ENCODE measurements around the gene ADAM10. TPM values are rescaled to one million over a fixed set of nuclear protein-coding genes. Genes with fewer than 3 reads are reported as not detected.

ADAM10 gene
- total RNA-seq, 1 experiment from 2014 or later: 239 TPM

- H3K4me3 ChIP-seq: no peak overlapping the region
- H3K27ac ChIP-seq: no peak overlapping the region
- no peak overlapping the region for H2AFZ ChIP-seq
- no peak overlapping the region for H3K4me2 ChIP-seq
- H3K9me2 ChIP-seq (ENCODE audit: insufficient read depth): no peaks in the 10 kb centered on the region
- H3K4me1 ChIP-seq (replicated peaks; ENCODE audit: insufficient read depth): no peaks in the 10 kb centered on the region
- no peaks in the 10 kb centered on the region for H3K27me3 ChIP-seq (ENCODE audit: insufficient read depth, low read depth)
- H3K9me3 ChIP-seq (ENCODE audit: insufficient read depth, low read depth): 0 out of 2 replicates have a peak, but pooled peaks cover 6% of the 10 kb centered on the region
- BruUV-seq (replicated peaks): no TSS peak
- no peaks in the 10 kb centered on the region for H3K36me3 ChIP-seq (ENCODE audit: low read depth)
- ChIA-PET POLR2A (ENCODE audit: unreplicated experiment) (no interaction called here), CTCF (no interaction called here)
- no peaks in the 10 kb centered on the region for H3F3A ChIP-seq (ENCODE audit: insufficient read depth, low read depth)
- TF ChIP-seq CTCF (conservative IDR thresholded peaks at IDR 0.05) (no peak), EZH2 (IDR thresholded peaks at IDR 0.05; ENCODE audit: low read depth) (no peak)
- H4K20me1 ChIP-seq (ENCODE audit: insufficient read depth): no peaks in the 10 kb centered on the region
- DNase-seq: no peak
- intact Hi-C loops (cut with micrococcal nuclease; ENCODE audit: unreplicated experiment): no loop called here
- H3K79me2 ChIP-seq (ENCODE audit: low read depth): no peaks in the 10 kb centered on the region
Measured at GRCh38 chr15:58762731-58763130, 13.2 kb upstream of the ADAM10 start.

- ChIA-PET POLR2A (ENCODE audit: unreplicated experiment) (no interaction called here), CTCF (no interaction called here)
- no TSS peak for BruUV-seq (replicated peaks)
- Histone ChIP-seq H3K4me3 (no peak overlapping the region), H3K79me2 (ENCODE audit: low read depth) (no peaks in the 10 kb centered on the region), H3K36me3 (ENCODE audit: low read depth) (no peaks in the 10 kb centered on the region), H3K27me3 (ENCODE audit: insufficient read depth, low read depth) (no peaks in the 10 kb centered on the region), H3K9me3 (ENCODE audit: insufficient read depth, low read depth) (0 out of 2 replicates have a peak, but pooled peaks cover 6% of the 10 kb centered on the region), H4K20me1 (ENCODE audit: insufficient read depth) (no peaks in the 10 kb centered on the region), H3K27ac (no peak overlapping the region), H3K9me2 (ENCODE audit: insufficient read depth) (no peaks in the 10 kb centered on the region), H2AFZ (no peak overlapping the region), H3K4me1 (replicated peaks; ENCODE audit: insufficient read depth) (no peaks in the 10 kb centered on the region), H3F3A (ENCODE audit: insufficient read depth, low read depth) (no peaks in the 10 kb centered on the region), H3K4me2 (no peak overlapping the region)
- no peak for DNase-seq
- intact Hi-C loops (cut with micrococcal nuclease; ENCODE audit: unreplicated experiment): no loop called here
- TF ChIP-seq EZH2 (IDR thresholded peaks at IDR 0.05; ENCODE audit: low read depth): no peak
- TF ChIP-seq CTCF (conservative IDR thresholded peaks at IDR 0.05): no peak
Measured at GRCh38 chr15:58762285-58762684, 12.8 kb upstream of the ADAM10 start.

- H4K20me1 ChIP-seq (ENCODE audit: insufficient read depth): no peaks in the 10 kb centered on the region
- TF ChIP-seq CTCF (conservative IDR thresholded peaks at IDR 0.05) (no peak), EZH2 (IDR thresholded peaks at IDR 0.05; ENCODE audit: low read depth) (no peak)
- no peak for DNase-seq
- no peak overlapping the region for H3K4me3 ChIP-seq
- intact Hi-C loops (cut with micrococcal nuclease; ENCODE audit: unreplicated experiment): no loop called here
- H3K79me2 ChIP-seq (ENCODE audit: low read depth): no peaks in the 10 kb centered on the region
- H3K9me3 ChIP-seq (ENCODE audit: insufficient read depth, low read depth): 0 out of 2 replicates have a peak, but pooled peaks cover 6% of the 10 kb centered on the region
- no peak overlapping the region for H3K27ac ChIP-seq
- no peaks in the 10 kb centered on the region for H3K4me1 ChIP-seq (replicated peaks; ENCODE audit: insufficient read depth)
- H3K36me3 ChIP-seq (ENCODE audit: low read depth): no peaks in the 10 kb centered on the region
- H2AFZ ChIP-seq: no peak overlapping the region
- no peak overlapping the region for H3K4me2 ChIP-seq
- no peaks in the 10 kb centered on the region for H3K27me3 ChIP-seq (ENCODE audit: insufficient read depth, low read depth)
- no TSS peak for BruUV-seq (replicated peaks)
- POLR2A ChIA-PET (ENCODE audit: unreplicated experiment): no interaction called here
- CTCF ChIA-PET: interaction anchor here (0.7 kb wide), 1 partner anchor 1150 kb away, joined by 3 read pairs; no protein-coding TSS in a partner anchor
- no peaks in the 10 kb centered on the region for H3K9me2 ChIP-seq (ENCODE audit: insufficient read depth)
- no peaks in the 10 kb centered on the region for H3F3A ChIP-seq (ENCODE audit: insufficient read depth, low read depth)
Measured at GRCh38 chr15:58761010-58761388, 11.5 kb upstream of the ADAM10 start.

Data from PC-9 (cell line).